ENCODE results near the gene CASKIN2.

The CASKIN2 gene

DNA sequence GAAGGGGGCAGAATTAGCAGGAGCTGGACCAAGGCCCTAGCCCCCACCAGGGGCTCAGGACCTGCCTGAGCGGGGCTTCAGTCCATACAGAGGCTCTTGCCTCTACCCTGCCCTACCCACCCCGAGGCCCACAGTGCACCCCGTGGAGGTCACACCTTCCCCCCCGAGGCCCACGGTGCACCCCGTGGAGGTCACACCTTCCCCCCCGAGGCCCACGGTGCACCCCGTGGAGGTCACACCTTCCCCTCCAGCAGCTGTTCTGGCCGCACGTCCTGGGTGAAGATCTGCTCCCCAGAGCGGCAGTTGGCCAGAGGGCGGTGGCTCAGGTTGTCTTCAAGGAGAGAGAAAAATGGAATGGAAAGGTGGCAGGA lies 11.4 kb downstream of the CASKIN2 start (continued):
- TF ChIP-seq, protein P1, sequence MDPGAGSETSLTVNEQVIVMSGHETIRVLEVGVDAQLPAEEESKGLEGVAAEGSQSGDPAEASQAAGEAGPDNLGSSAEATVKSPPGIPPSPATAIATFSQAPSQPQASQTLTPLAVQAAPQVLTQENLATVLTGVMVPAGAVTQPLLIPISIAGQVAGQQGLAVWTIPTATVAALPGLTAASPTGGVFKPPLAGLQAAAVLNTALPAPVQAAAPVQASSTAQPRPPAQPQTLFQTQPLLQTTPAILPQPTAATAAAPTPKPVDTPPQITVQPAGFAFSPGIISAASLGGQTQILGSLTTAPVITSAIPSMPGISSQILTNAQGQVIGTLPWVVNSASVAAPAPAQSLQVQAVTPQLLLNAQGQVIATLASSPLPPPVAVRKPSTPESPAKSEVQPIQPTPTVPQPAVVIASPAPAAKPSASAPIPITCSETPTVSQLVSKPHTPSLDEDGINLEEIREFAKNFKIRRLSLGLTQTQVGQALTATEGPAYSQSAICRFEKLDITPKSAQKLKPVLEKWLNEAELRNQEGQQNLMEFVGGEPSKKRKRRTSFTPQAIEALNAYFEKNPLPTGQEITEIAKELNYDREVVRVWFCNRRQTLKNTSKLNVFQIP (CRISPR knock-in tag; IDR thresholded peaks at IDR 0.05; ENCODE audit: borderline replicate concordance, low read depth), result no peak
- TF ChIP-seq ZNF70 (CRISPR knock-in tag; IDR thresholded peaks at IDR 0.05) (no peak), ARNTL (CRISPR knock-in tag; IDR thresholded peaks at IDR 0.05; ENCODE audit: borderline replicate concordance, low read depth) (no peak), ISL1 (CRISPR knock-in tag; IDR thresholded peaks at IDR 0.05) (no peak), GLIS3 (CRISPR knock-in tag; IDR thresholded peaks at IDR 0.05) (no peak)

DNA sequence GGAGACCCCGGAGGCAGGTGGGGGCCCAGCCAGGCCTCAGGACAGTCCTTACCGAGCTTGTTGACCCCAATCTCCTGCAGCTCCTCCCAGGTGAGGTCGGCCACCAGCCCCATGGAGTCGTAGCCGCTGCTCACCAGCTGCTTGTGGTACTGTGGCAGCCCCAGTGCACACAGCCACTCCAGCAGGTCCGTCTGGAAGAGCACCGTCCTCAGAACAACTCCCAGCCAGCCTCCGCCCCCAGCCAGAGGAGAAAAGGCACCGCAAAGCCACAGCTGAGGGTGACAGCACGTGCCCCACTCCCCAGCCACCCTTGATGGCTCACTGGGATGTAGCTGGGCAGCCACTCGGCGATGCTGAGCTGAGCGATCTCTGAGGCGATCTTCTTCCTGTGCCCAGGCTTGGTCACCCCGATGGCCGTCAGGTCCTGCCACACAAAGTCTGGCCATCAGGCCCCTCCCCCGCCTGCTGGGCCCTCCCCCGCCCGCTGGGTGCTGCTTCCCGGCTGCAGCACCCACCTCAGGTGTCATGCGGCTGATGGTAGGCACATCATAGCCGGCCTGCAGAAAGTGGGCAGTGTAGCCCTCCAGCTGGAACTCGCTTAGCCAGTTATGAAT lies 11.9 kb downstream of the CASKIN2 start:
- no peak for ATAC-seq

DNA sequence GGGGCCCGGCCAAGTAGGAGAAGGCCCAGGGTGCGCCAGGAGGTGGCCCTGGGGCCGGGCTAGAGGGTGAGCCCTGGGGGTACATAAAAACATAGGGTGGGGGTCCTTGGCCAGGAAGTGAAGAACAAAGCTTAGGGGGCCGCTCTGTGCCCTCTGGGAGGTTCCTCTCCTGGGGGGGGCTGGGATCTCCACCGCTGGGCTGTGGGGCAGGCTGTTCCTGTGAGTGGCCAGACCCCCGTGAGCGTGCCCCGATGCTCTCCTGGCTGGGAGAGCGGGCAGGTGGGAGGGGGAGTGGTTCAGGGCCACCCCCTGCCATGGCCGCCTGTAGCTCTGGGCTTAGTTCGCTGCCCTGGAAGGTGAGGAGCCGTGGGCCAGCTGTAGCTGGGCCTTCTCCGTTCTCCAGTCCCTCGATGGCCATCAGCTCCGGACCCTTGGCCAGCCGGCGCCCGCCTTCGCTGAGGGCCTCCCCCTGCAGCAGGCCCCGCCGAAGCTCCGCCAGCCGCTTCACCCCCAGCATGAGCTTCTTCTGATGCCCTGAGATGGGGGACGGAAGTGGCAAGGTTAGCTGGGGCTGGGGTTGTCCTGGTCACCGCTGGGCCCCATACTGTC lies 12.5 kb downstream of the CASKIN2 start:
- no peak for ATAC-seq
- TF ChIP-seq, protein P2, sequence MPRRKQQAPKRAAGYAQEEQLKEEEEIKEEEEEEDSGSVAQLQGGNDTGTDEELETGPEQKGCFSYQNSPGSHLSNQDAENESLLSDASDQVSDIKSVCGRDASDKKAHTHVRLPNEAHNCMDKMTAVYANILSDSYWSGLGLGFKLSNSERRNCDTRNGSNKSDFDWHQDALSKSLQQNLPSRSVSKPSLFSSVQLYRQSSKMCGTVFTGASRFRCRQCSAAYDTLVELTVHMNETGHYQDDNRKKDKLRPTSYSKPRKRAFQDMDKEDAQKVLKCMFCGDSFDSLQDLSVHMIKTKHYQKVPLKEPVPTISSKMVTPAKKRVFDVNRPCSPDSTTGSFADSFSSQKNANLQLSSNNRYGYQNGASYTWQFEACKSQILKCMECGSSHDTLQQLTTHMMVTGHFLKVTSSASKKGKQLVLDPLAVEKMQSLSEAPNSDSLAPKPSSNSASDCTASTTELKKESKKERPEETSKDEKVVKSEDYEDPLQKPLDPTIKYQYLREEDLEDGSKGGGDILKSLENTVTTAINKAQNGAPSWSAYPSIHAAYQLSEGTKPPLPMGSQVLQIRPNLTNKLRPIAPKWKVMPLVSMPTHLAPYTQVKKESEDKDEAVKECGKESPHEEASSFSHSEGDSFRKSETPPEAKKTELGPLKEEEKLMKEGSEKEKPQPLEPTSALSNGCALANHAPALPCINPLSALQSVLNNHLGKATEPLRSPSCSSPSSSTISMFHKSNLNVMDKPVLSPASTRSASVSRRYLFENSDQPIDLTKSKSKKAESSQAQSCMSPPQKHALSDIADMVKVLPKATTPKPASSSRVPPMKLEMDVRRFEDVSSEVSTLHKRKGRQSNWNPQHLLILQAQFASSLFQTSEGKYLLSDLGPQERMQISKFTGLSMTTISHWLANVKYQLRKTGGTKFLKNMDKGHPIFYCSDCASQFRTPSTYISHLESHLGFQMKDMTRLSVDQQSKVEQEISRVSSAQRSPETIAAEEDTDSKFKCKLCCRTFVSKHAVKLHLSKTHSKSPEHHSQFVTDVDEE (CRISPR knock-in tag; IDR thresholded peaks at IDR 0.05), result no peak
- no peak for TF ChIP-seq ZFP30 (CRISPR knock-in tag; IDR thresholded peaks at IDR 0.05)
- no peak for TF ChIP-seq CSDC2 (CRISPR knock-in tag; IDR thresholded peaks at IDR 0.05)
- TF ChIP-seq GLIS3 (CRISPR knock-in tag; IDR thresholded peaks at IDR 0.05), result no peak
- no peak for TF ChIP-seq ZNF565 (CRISPR knock-in tag; conservative IDR thresholded peaks at IDR 0.05; ENCODE audit: low read depth)
- no peak for TF ChIP-seq ZC3H10 (CRISPR knock-in tag; IDR thresholded peaks at IDR 0.05)
- no peak for TF ChIP-seq ZNF8 (CRISPR knock-in tag; IDR thresholded peaks at IDR 0.05)
- no peak for TF ChIP-seq SNAI2 (CRISPR knock-in tag; IDR thresholded peaks at IDR 0.05)

More for the DNA sequence above, 11.9 kb downstream of the CASKIN2 start:
- TF ChIP-seq ISL1 (CRISPR knock-in tag; IDR thresholded peaks at IDR 0.05) (no peak), CSDC2 (CRISPR knock-in tag; IDR thresholded peaks at IDR 0.05) (no peak)

DNA sequence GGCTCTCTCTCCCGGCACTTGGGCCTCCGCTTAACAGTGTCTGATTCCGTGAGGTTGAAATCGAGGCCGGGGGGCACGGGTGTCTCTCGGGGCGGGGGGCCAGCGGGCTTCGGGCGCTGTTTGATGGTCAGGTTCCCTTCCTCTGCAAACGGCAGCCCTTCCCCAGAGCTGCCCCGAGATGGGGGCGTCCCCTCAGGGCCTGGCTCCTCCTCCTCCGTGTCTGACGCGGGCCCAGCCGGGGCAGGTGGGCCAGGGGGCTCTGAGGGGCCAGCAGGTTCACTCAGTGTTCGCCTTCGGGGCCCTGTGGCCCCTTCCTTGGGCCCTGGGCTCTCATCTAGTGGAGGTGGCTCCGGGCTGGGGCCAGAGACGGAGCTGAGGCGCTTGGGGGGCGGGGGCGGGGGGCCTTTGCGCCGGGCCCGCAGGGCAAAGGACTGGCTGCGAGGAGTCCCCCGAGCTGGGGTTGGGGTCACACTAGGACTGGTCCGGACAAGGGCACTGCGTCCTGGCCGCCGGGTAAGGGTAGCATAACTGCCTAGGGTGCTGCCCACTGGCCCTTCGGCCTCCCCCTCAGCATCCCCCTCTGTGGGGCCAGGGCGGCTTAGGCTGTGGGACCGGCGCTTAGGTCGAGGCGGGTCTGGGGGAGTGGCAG lies 13.1 kb downstream of the CASKIN2 start:
- TF ChIP-seq PPARA (CRISPR knock-in tag; IDR thresholded peaks at IDR 0.05; ENCODE audit: borderline replicate concordance) (no peak), ZNF565 (CRISPR knock-in tag; conservative IDR thresholded peaks at IDR 0.05; ENCODE audit: low read depth) (no peak), BACH2 (CRISPR knock-in tag; IDR thresholded peaks at IDR 0.05; ENCODE audit: borderline replicate concordance) (no peak)
- no peak for ATAC-seq

DNA sequence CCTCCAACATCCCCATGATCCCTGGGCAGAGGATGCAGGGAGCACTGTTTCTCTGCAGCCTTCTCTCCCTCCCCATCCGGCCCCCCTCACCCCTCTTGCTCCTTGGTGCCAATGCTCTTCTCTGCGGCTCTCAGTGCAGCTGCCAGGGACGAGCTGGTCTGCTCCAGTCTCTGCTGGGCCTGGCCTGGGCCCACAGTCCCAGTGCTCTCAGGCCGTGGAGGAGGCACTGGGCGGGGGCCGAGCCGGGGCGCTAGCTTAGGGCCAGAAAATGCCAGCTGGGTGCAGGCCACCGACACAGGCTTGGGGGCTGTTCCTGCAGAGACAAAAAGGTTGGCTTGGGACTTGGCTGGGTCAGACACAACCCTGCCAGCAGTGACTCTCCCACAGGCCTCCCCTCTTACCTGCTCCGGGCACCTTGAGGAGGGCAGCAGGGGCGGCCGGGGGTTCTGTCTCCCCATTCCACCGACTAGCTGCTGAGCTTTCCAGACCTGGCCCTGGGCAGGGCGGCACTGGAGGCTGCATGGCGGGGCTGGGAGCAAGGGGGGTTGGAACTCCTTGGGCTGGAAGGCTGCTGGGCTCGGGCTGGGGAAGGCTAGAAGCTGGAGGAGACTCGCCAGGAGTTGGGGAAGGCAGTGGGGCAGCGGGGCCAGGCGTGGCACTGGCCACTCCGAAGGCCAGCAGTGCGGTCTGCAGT lies 13.8 kb downstream of the CASKIN2 start:
- no peak for TF ChIP-seq RARB (CRISPR knock-in tag; IDR thresholded peaks at IDR 0.05)
- TF ChIP-seq ESRRG (CRISPR knock-in tag; IDR thresholded peaks at IDR 0.05), result no peak
- TF ChIP-seq, protein P1 (CRISPR knock-in tag; IDR thresholded peaks at IDR 0.05; ENCODE audit: borderline replicate concordance, low read depth), result no peak
- TF ChIP-seq ZFP30 (CRISPR knock-in tag; IDR thresholded peaks at IDR 0.05), result no peak
- TF ChIP-seq, protein P3, sequence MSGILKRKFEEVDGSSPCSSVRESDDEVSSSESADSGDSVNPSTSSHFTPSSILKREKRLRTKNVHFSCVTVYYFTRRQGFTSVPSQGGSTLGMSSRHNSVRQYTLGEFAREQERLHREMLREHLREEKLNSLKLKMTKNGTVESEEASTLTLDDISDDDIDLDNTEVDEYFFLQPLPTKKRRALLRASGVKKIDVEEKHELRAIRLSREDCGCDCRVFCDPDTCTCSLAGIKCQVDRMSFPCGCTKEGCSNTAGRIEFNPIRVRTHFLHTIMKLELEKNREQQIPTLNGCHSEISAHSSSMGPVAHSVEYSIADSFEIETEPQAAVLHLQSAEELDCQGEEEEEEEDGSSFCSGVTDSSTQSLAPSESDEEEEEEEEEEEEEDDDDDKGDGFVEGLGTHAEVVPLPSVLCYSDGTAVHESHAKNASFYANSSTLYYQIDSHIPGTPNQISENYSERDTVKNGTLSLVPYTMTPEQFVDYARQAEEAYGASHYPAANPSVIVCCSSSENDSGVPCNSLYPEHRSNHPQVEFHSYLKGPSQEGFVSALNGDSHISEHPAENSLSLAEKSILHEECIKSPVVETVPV (CRISPR knock-in tag; IDR thresholded peaks at IDR 0.05), result no peak
- TF ChIP-seq ARNTL (CRISPR knock-in tag; IDR thresholded peaks at IDR 0.05; ENCODE audit: borderline replicate concordance, low read depth), result no peak
- TF ChIP-seq, protein P2 (CRISPR knock-in tag; IDR thresholded peaks at IDR 0.05), result no peak
- TF ChIP-seq ZC3H10 (CRISPR knock-in tag; IDR thresholded peaks at IDR 0.05), result no peak
- TF ChIP-seq ZNF565 (CRISPR knock-in tag; conservative IDR thresholded peaks at IDR 0.05; ENCODE audit: low read depth), result no peak
- TF ChIP-seq OSR1 (CRISPR knock-in tag; IDR thresholded peaks at IDR 0.05), result no peak
- TF ChIP-seq TCF4 (CRISPR knock-in tag; IDR thresholded peaks at IDR 0.05; ENCODE audit: borderline replicate concordance), result no peak
- TF ChIP-seq BACH2 (CRISPR knock-in tag; IDR thresholded peaks at IDR 0.05; ENCODE audit: borderline replicate concordance), result no peak
- no peak for TF ChIP-seq SNAI2 (CRISPR knock-in tag; IDR thresholded peaks at IDR 0.05)
- TF ChIP-seq ISL1 (CRISPR knock-in tag; IDR thresholded peaks at IDR 0.05), result no peak
- TF ChIP-seq PPARA (CRISPR knock-in tag; IDR thresholded peaks at IDR 0.05; ENCODE audit: borderline replicate concordance), result no peak
- TF ChIP-seq ZNF8 (CRISPR knock-in tag; IDR thresholded peaks at IDR 0.05), result no peak
- no peak for TF ChIP-seq TOX (CRISPR knock-in tag; IDR thresholded peaks at IDR 0.05; ENCODE audit: borderline replicate concordance)
- ATAC-seq, result no peak

Measured in SK-N-SH treated with all-trans-retinoic acid at 6 μM for 48 hours (cell line).